Panc1 (cell line): ENCODE data around the gene TWIST2.

Experiments used
- POLR2AphosphoS5 ChIP-seq: IDR thresholded peaks from 2 replicates; pipeline ENCODE4 v1.6.1; 2012; ENCODE audit warnings: mild to moderate bottlenecking, low read depth, low read length, moderate library complexity
- REST ChIP-seq, 2 experiments: IDR thresholded peaks; 2 replicates each; pipeline ENCODE4 v1.6.1; 2011 to 2012; ENCODE audit warnings: low read depth in 2 of 2, control low read depth in 1 of 2, low read length in 1 of 2, mild to moderate bottlenecking in 1 of 2, moderate library complexity in 1 of 2; ENCODE audit not compliant: insufficient read depth in 1 of 2
- TCF7L2 ChIP-seq: IDR thresholded peaks from 2 replicates; pipeline ENCODE4 v1.6.1; 2011; ENCODE audit warnings: mild to moderate bottlenecking, low read depth, low read length, inconsistent platforms
- TF ChIP-seq, protein P1 (sequence below): fragments of 450-650 bp; IDR thresholded peaks from 2 replicates; pipeline ENCODE4 v1.5.1; 2017; ENCODE audit warnings: mild to moderate bottlenecking

DNA sequence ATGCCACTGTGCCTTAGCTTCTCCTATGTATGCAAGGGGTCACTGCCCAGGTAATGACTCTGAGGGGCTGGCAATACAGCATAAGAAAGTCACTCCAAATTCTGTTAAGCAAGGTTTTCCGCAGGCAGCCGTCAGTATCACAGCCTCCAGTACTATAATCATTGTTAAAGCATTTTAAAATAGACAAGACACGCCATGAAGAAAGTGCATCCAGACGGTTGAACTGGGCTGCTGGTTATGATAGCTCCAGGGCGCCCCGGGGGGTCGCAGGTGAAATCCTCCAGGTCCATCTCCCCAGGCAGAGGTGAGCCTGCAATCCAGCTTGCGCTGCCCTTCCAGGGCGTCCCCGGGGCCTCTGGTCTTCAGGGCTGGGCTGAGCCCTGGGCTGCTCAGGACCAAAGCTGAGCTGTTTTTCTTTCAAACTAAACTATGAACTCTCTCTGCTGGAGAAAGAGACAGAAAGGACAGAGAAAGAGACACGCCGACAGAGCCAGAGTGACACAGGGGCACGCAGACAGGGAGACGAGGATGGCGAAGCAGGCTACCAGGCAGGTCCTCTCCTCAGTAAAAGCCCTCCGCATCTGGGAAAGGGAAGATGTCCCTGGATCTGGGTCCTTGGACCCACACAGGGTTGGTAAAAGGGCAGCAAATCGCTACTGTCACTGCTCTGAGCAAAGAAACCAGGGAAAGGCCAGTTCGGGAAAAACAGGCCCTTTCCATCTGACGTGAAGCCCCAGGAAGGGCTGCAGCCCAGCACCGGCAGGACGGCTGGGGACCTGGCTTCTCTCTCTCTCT, 2.1 kb upstream of the TWIST2 start:
- TF ChIP-seq, protein P1, sequence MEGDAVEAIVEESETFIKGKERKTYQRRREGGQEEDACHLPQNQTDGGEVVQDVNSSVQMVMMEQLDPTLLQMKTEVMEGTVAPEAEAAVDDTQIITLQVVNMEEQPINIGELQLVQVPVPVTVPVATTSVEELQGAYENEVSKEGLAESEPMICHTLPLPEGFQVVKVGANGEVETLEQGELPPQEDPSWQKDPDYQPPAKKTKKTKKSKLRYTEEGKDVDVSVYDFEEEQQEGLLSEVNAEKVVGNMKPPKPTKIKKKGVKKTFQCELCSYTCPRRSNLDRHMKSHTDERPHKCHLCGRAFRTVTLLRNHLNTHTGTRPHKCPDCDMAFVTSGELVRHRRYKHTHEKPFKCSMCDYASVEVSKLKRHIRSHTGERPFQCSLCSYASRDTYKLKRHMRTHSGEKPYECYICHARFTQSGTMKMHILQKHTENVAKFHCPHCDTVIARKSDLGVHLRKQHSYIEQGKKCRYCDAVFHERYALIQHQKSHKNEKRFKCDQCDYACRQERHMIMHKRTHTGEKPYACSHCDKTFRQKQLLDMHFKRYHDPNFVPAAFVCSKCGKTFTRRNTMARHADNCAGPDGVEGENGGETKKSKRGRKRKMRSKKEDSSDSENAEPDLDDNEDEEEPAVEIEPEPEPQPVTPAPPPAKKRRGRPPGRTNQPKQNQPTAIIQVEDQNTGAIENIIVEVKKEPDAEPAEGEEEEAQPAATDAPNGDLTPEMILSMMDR = no peak
- TF ChIP-seq REST (IDR thresholded peaks at IDR 0.05; ENCODE audit: insufficient read depth in 1 of 2, low read depth in 2 of 2, low read length in 1 of 2) (no peak), POLR2AphosphoS5 (no peak), TCF7L2 (no peak)
